Fibroblast of lung (primary cell): ENCODE results near the gene OSBPL7.

Source experiments
- CTCF ChIP-seq, 2 donors: IDR thresholded peaks in 1 of 2; conservative IDR thresholded peaks in 1 of 2; 1 replicate in 1 of 2; 2 replicates in 1 of 2; pipeline ENCODE4 v1.5.1; 2011 to 2012; ENCODE audit warnings: low read length in 2 of 2, control low read depth in 1 of 2, inconsistent platforms in 1 of 2, low read depth in 1 of 2, mild to moderate bottlenecking in 1 of 2
- EZH2 ChIP-seq: IDR thresholded peaks from 2 replicates; pipeline ENCODE4 v1.5.1; 2012; ENCODE audit warnings: low read length, control low read depth, mild to moderate bottlenecking; ENCODE audit errors: missing control alignments

DNA sequence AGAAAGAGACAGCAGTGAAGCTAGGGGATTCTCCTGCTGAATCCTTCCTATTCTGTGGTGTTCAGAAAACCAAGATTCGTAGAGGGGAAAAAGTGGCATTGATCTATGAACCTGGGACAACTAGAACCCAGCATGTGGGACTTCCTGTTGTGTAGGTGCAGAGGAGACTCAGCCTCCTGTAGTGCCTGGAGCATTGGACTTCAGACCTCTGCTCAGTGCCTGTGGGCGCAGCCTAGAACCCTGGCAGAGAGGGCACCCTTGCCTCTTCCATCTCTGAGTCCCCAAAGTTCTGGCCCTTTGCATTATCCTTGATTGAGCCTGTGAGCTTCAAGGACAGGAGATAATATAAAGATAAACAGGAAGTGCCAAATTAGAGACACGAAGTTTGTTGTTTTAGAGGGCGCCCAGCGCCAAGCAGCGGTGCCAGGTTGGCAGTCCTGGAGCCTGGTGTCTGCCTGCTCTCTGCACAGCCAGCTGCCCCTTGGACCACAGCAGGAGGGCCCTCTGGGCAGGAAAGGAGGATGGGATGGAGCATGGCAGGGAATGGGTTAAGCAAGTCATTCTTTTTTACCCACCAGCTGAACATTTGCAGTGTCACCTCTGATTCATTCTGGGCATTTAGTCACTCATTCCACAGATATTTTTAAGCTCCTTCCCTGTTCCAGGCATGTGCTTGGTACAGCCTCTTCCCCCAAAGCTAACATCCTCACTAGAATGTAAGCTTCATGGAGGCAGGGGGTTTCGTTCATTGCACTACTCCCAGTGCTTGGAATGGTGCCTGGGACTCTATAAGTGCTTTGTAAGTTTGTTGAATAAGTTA is 41.2 kb upstream of the OSBPL7 start:
- TF ChIP-seq CTCF (conservative IDR thresholded peaks at IDR 0.05 in 1 of 2, IDR thresholded peaks at IDR 0.05 in 1 of 2; ENCODE audit: low read depth in 1 of 2, low read length in 2 of 2) (no peak), EZH2 (no peak)
